ENCODE measurements around the gene KRT78.

KRT78 gene

DNA sequence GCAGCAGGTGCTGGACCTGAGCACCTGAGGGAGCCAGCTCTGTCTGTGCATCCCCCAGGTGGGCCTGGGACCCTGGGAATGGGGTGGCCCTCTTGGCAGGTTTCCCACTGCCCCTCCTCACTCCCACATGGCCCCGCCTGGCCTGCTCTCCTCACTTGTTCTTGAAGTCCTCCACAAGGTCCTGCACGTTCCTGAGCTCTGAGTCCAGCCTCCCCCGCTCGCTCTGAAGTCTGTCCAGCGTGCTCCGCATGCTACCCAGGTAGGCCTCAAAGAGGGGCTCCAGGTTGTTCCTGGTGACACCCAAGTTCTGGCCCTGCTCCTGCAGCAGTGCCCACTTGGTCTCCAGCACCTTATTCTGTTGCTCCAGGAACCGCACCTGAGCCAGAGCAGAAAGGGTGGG lies 17.5 kb downstream of the KRT78 start:
- no peak for TF ChIP-seq EP300 (IDR thresholded peaks at IDR 0.05; ENCODE audit: borderline replicate concordance)
- no peak for TF ChIP-seq EGR1 (IDR thresholded peaks at IDR 0.05)
- TF ChIP-seq TCF12 (IDR thresholded peaks at IDR 0.05; ENCODE audit: low read depth), result no peak

- TF ChIP-seq REST (IDR thresholded peaks at IDR 0.05; ENCODE audit: low read depth), result no peak
- no peak for TF ChIP-seq CEBPB (IDR thresholded peaks at IDR 0.05)
- no peak for TF ChIP-seq FOXM1 (IDR thresholded peaks at IDR 0.05; ENCODE audit: borderline replicate concordance, low read depth)
- no peak for TF ChIP-seq NFIC (IDR thresholded peaks at IDR 0.05)
- no peak for TF ChIP-seq TAF1 (IDR thresholded peaks at IDR 0.05; ENCODE audit: low read depth)
- no peak for TF ChIP-seq EGR1 (IDR thresholded peaks at IDR 0.05)
- no peak for TF ChIP-seq USF1 (IDR thresholded peaks at IDR 0.05)
- no peak for TF ChIP-seq RAD21 (IDR thresholded peaks at IDR 0.05; ENCODE audit: low read depth)
These were observed 18.6 kb downstream of the KRT78 start for GRCh38 chr12:52829986-52830770.

DNA sequence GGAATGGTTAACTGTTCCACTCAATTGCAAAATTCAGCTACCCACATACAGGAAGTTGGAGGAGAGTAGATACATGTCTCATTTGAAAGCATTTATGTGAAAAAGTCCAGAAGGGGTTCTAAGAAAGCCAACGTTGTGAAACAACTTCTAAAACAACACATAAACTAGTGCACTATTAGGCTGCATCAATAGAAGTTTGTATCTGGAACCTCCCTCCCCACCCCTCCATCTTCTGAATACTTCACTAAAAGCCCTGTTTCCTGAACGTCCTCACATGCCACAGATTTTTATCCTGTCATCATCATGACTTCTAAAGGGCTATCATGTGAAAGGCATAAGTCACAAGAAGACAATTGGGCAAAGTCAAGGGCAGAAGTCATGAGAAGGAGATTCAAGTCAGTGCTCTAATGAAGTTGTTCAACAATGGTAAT lies 20.2 kb downstream of the KRT78 start:
- no peak for TF ChIP-seq EP300 (IDR thresholded peaks at IDR 0.05; ENCODE audit: borderline replicate concordance)
- no peak for TF ChIP-seq FOXM1 (IDR thresholded peaks at IDR 0.05; ENCODE audit: borderline replicate concordance, low read depth)
- no peak for TF ChIP-seq REST (IDR thresholded peaks at IDR 0.05; ENCODE audit: low read depth)
- TF ChIP-seq NFIC (IDR thresholded peaks at IDR 0.05), result no peak
- TF ChIP-seq CEBPB (IDR thresholded peaks at IDR 0.05), result no peak
- TF ChIP-seq TEAD4 (IDR thresholded peaks at IDR 0.05), result no peak
- no peak for TF ChIP-seq RAD21 (IDR thresholded peaks at IDR 0.05; ENCODE audit: low read depth)
- no peak for TF ChIP-seq USF1 (IDR thresholded peaks at IDR 0.05)
- no peak for TF ChIP-seq MAX (IDR thresholded peaks at IDR 0.05)
- TF ChIP-seq TCF12 (IDR thresholded peaks at IDR 0.05; ENCODE audit: low read depth), result no peak
- TF ChIP-seq ZBTB7A (IDR thresholded peaks at IDR 0.05; ENCODE audit: low read depth), result no peak
- no peak for TF ChIP-seq EGR1 (IDR thresholded peaks at IDR 0.05)

DNA sequence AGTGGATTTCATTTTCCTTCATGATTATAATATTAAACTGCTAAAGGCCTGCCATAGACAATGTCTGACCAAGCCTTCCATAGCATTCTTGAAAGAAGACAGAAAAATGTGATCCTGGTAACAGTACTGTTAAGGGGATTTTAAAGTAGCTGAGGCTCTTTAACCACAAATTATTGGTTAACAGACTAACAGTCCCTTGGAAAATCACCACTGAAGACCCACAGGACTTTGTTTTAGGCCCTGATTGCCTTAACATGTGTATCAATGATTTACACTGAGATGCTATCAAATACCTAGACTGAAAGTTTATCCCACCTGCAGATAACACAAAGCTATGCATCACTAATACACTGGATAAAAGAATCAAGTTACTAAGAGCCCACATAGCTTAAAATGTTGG lies 20.6 kb downstream of the KRT78 start:
- TF ChIP-seq ZBTB7A (IDR thresholded peaks at IDR 0.05; ENCODE audit: low read depth), result no peak
- no peak for TF ChIP-seq TAF1 (IDR thresholded peaks at IDR 0.05; ENCODE audit: low read depth)

DNA sequence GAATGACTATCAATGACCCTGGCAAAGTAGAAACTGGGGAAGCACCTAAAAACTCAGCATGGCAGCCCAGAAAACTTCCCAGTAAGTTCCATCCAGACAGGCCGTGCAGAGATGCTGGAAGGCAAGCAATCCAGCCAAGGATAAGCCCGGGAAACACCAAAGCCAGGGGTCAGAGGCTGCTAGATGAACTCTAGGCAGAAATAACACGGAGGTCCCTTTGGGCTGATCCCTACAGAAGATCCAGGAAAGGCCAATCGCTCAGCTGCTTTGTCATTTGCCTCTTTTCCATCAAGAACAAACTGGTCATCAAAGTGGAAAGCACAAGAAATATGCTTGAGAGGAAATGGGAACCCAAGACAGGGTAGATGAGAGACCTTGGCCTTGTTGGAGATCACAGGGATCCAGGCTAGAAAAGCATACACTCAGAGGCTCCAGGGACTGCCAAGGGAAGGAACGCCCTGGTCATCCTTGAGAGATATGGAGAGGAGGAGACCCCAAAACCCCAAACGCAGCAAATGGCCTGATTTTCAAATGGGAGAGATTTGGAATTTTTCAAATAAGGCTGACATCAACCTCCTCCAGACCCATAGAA lies 21.2 kb downstream of the KRT78 start:
- TF ChIP-seq TCF12 (IDR thresholded peaks at IDR 0.05; ENCODE audit: low read depth) (no peak), USF1 (IDR thresholded peaks at IDR 0.05) (no peak), REST (IDR thresholded peaks at IDR 0.05; ENCODE audit: low read depth) (no peak), CREB1 (IDR thresholded peaks at IDR 0.05; ENCODE audit: low read depth) (no peak)
